ENCODE measurements around the gene PRKCZ.

The PRKCZ gene

GRCh38 chr1:2172012-2172411 is 121.8 kb downstream of the PRKCZ start:
- Mint-ChIP-seq H3K27ac (ENCODE audit: low read depth) (no peak overlapping the region), H3K36me3 (ENCODE audit: insufficient read depth) (peaks cover 10% of the 10 kb centered on the region), H3K4me1 (peaks cover 5% of the 10 kb centered on the region), H3K9me3 (no peaks in the 10 kb centered on the region), H3K27me3 (no peaks in the 10 kb centered on the region), H3K4me3 (no peak overlapping the region)
- ATAC-seq (replicated peaks; ENCODE audit: extremely low read depth, poor library complexity, severe bottlenecking) (no peak), DNase-seq (ENCODE audit: low spot score in 2 of 2) (no peak)

DNA sequence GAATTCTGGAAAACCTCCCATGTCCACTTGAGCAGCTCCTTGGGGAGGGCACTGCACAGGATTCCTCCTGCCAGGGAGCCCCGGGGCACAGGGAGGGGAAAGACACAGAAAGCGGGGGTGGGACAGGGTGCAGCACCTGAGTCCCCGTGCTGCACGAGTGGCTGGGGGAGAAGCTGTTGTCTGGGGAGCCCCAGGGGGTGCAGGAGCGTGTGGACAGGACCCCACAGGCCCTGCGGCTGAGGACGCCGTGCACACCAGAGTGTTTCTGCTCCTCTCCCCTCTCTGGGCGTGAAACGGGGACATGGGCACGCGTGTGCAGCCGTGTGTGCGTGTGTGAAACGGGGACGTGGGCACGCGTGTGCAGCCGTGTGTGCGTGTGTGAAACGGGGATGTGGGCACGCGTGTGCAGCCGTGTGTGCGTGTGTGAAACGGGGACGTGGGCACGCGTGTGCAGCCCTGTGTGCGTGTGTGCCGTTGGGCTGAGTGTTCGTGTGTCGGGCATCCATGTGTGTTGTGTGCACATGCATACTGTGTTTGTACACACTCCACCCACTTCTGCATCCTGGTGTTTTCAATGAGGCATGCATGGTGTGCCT is 122.4 kb downstream of the PRKCZ start:
- Mint-ChIP-seq H3K4me3 (no peak overlapping the region), H3K4me1 (peaks cover 5% of the 10 kb centered on the region), H3K27me3 (no peaks in the 10 kb centered on the region), H3K36me3 (ENCODE audit: insufficient read depth) (peaks cover 10% of the 10 kb centered on the region), H3K27ac (ENCODE audit: low read depth) (no peak overlapping the region), H3K9me3 (no peaks in the 10 kb centered on the region)
- DNase-seq (ENCODE audit: low spot score in 2 of 2) (no peak), ATAC-seq (replicated peaks; ENCODE audit: extremely low read depth, poor library complexity, severe bottlenecking) (no peak)

GRCh38 chr1:2173546-2174347 is 123.5 kb downstream of the PRKCZ start:
- no peak for ATAC-seq (replicated peaks; ENCODE audit: extremely low read depth, poor library complexity, severe bottlenecking)
- Mint-ChIP-seq H3K36me3 (ENCODE audit: insufficient read depth) (peaks cover 16% of the 10 kb centered on the region), H3K9me3 (no peaks in the 10 kb centered on the region), H3K4me1 (peaks cover 5% of the 10 kb centered on the region), H3K27ac (ENCODE audit: low read depth) (no peak overlapping the region), H3K4me3 (no peak overlapping the region), H3K27me3 (no peaks in the 10 kb centered on the region)
- DNase-seq (ENCODE audit: low spot score in 2 of 2), result no peak

GRCh38 chr1:2174348-2175054 is 124.3 kb downstream of the PRKCZ start:
- Mint-ChIP-seq H3K27me3 (no peaks in the 10 kb centered on the region), H3K4me1 (peaks cover 5% of the 10 kb centered on the region), H3K27ac (ENCODE audit: low read depth) (no peak overlapping the region), H3K4me3 (no peak overlapping the region), H3K36me3 (ENCODE audit: insufficient read depth) (peaks cover 16% of the 10 kb centered on the region), H3K9me3 (no peaks in the 10 kb centered on the region)
- DNase-seq (ENCODE audit: low spot score in 2 of 2) (no peak), ATAC-seq (replicated peaks; ENCODE audit: extremely low read depth, poor library complexity, severe bottlenecking) (no peak)

GRCh38 chr1:2175055-2175414 is 124.8 kb downstream of the PRKCZ start:
- peaks cover 5% of the 10 kb centered on the region for H3K4me1 Mint-ChIP-seq
- ATAC-seq (replicated peaks; ENCODE audit: extremely low read depth, poor library complexity, severe bottlenecking), result no peak
- H3K27me3 Mint-ChIP-seq, result no peaks in the 10 kb centered on the region
- no peak overlapping the region for H3K27ac Mint-ChIP-seq (ENCODE audit: low read depth)
- H3K9me3 Mint-ChIP-seq, result no peaks in the 10 kb centered on the region
- no peak overlapping the region for H3K4me3 Mint-ChIP-seq
- no peak for DNase-seq (ENCODE audit: low spot score in 2 of 2)
- H3K36me3 Mint-ChIP-seq (ENCODE audit: insufficient read depth), result peaks cover 18% of the 10 kb centered on the region

DNA sequence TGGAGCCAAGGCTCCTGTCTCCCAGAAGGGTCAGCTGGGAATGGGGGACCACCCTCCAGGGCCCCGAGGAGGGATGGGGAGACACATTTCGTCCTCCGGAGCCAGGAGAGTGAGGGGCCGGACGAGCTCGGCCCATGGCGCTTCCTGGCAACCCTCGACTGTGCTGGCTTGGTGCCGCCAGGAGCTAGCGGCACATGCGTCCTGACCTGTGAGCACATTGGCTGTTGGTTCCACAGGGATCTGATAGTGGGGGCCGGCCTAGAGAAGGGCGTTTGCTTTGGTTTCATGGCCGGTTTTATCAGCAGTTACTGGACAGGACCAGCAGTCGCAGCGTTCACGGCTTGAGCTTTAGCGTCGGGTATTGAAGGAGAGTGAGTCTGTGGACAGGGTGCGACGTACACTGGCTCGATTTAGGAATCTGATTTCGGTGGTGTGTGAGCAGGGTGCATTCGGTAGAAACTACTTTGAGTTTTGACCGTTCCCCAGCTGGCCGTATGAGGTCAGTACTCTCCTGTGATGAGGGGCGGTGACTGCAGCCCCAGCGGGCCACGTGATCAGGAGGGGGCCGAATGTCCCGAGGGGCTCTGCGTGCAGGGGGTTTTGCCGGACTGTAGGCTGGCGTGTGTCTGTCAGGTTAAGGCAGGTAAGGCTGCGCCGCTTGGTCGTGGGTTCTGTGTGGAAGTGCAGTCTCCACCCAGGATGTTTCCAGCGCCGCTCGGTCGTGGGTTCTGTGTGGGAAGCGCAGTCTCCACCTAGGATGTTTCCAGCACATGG is 125.7 kb downstream of the PRKCZ start:
- Mint-ChIP-seq H3K4me1 (peaks cover 5% of the 10 kb centered on the region), H3K36me3 (ENCODE audit: insufficient read depth) (peaks cover 21% of the 10 kb centered on the region), H3K27ac (ENCODE audit: low read depth) (no peak overlapping the region), H3K27me3 (no peaks in the 10 kb centered on the region), H3K4me3 (no peak overlapping the region), H3K9me3 (no peaks in the 10 kb centered on the region)
- no peak for DNase-seq (ENCODE audit: low spot score in 2 of 2)
- no peak for ATAC-seq (replicated peaks; ENCODE audit: extremely low read depth, poor library complexity, severe bottlenecking)

GRCh38 chr1:2176615-2177014 is 126.4 kb downstream of the PRKCZ start:
- Mint-ChIP-seq H3K4me1 (peaks cover 5% of the 10 kb centered on the region), H3K36me3 (ENCODE audit: insufficient read depth) (peaks cover 20% of the 10 kb centered on the region), H3K27ac (ENCODE audit: low read depth) (no peak overlapping the region), H3K27me3 (no peaks in the 10 kb centered on the region), H3K9me3 (no peaks in the 10 kb centered on the region), H3K4me3 (no peak overlapping the region)
- DNase-seq (ENCODE audit: low spot score in 2 of 2) (no peak), ATAC-seq (replicated peaks; ENCODE audit: extremely low read depth, poor library complexity, severe bottlenecking) (no peak)

GRCh38 chr1:2177541-2177940 is 127.3 kb downstream of the PRKCZ start:
- DNase-seq (ENCODE audit: low spot score in 2 of 2), result no peak
- no peak overlapping the region for H3K4me3 Mint-ChIP-seq
- no peak overlapping the region for H3K27ac Mint-ChIP-seq (ENCODE audit: low read depth)
- H3K36me3 Mint-ChIP-seq (ENCODE audit: insufficient read depth), result peaks cover 14% of the 10 kb centered on the region
- peaks cover 5% of the 10 kb centered on the region for H3K4me1 Mint-ChIP-seq
- ATAC-seq (replicated peaks; ENCODE audit: extremely low read depth, poor library complexity, severe bottlenecking), result no peak
- no peaks in the 10 kb centered on the region for H3K27me3 Mint-ChIP-seq
- H3K9me3 Mint-ChIP-seq, result no peaks in the 10 kb centered on the region

DNA sequence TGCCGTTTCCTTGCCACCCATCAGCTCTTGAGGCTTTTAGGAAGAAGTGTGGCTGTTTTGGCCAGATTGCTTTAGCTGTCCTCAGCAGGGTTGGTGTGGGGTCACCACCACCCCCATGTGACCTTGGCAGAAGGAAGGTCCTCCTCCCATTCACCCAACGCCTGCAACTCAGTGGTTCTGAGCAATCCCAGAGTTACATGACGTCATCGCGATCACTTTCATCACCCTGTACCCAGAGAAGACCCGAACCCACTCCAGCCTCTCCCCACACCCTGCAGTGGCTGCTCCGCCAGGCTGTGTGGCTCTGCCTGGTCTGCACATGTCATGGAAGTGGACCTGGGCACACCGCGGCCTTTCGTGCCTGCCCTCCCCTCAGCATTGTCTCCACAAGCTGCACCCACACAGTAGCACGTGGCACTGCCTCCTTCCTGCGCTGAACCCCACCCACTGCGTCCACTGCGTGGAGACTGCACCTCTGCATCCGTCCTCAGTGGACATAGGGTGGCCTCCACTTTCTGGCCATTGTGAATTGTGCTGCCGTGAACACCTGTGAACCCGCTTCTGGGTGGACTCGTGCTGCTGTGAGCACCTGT is 127.8 kb downstream of the PRKCZ start:
- Mint-ChIP-seq H3K36me3 (ENCODE audit: insufficient read depth) (peaks cover 14% of the 10 kb centered on the region), H3K27me3 (no peaks in the 10 kb centered on the region), H3K9me3 (no peaks in the 10 kb centered on the region), H3K4me1 (peaks cover 5% of the 10 kb centered on the region), H3K4me3 (no peak overlapping the region), H3K27ac (ENCODE audit: low read depth) (no peak overlapping the region)
- no peak for ATAC-seq (replicated peaks; ENCODE audit: extremely low read depth, poor library complexity, severe bottlenecking)
- no peak for DNase-seq (ENCODE audit: low spot score in 2 of 2)

DNA sequence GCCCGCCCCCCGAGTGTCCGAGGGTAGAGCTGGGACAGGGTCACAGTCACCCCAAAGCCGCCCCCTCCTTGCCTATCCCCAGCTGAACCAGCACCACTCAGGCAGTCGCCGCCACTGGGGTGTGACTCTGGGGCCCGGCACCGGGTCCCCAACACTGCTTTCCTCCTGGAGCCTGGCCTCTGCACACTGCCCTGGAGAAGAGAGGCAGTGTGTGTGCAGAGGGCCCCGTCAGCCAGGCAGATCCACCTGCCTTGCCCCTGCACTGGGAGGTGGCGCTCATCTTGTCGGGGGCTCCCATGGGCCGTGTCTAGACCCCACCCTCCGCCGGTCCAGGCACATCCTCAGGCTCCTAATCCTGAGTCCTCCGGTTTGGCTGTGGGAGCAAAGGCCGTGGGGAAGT is 128.7 kb downstream of the PRKCZ start:
- peaks cover 5% of the 10 kb centered on the region for H3K4me1 Mint-ChIP-seq
- no peak for ATAC-seq (replicated peaks; ENCODE audit: extremely low read depth, poor library complexity, severe bottlenecking)
- no peak for DNase-seq (ENCODE audit: low spot score in 2 of 2)
- H3K4me3 Mint-ChIP-seq, result no peak overlapping the region
- no peak overlapping the region for H3K27ac Mint-ChIP-seq (ENCODE audit: low read depth)
- H3K36me3 Mint-ChIP-seq (ENCODE audit: insufficient read depth), result peaks cover 16% of the 10 kb centered on the region
- H3K9me3 Mint-ChIP-seq, result no peaks in the 10 kb centered on the region
- H3K27me3 Mint-ChIP-seq, result no peaks in the 10 kb centered on the region

GRCh38 chr1:2179283-2180013 is 129.2 kb downstream of the PRKCZ start:
- Mint-ChIP-seq H3K36me3 (ENCODE audit: insufficient read depth) (peaks cover 14% of the 10 kb centered on the region), H3K4me3 (no peak overlapping the region), H3K27me3 (no peaks in the 10 kb centered on the region), H3K27ac (ENCODE audit: low read depth) (no peak overlapping the region), H3K9me3 (no peaks in the 10 kb centered on the region), H3K4me1 (peaks cover 5% of the 10 kb centered on the region)
- DNase-seq (ENCODE audit: low spot score in 2 of 2), result no peak
- ATAC-seq (replicated peaks; ENCODE audit: extremely low read depth, poor library complexity, severe bottlenecking), result no peak
